Vagina (tissue), 2 donors: Measurements from ENCODE around the gene TRIM31.

ENCODE experiments used
- POLR2A ChIP-seq, 2 donors: fragments of 450-650 bp; IDR thresholded peaks; one replicate each; pipeline ENCODE4 v1.6.1; 2017; ENCODE audit warnings: antibody characterized with exemption in 2 of 2, mild to moderate bottlenecking in 2 of 2, moderate library complexity in 2 of 2
- TF ChIP-seq, protein P1 (sequence below), 3 experiments: fragments of 450-650 bp in 2 of 3; fragments of 200-600 bp in 1 of 3; sonication (generic) in 1 of 3; IDR thresholded peaks; one replicate each; pipeline ENCODE4 v1.5.1; 2017 to 2019; ENCODE audit warnings: antibody characterized with exemption in 3 of 3, mild to moderate bottlenecking in 2 of 3, moderate library complexity in 2 of 3

DNA sequence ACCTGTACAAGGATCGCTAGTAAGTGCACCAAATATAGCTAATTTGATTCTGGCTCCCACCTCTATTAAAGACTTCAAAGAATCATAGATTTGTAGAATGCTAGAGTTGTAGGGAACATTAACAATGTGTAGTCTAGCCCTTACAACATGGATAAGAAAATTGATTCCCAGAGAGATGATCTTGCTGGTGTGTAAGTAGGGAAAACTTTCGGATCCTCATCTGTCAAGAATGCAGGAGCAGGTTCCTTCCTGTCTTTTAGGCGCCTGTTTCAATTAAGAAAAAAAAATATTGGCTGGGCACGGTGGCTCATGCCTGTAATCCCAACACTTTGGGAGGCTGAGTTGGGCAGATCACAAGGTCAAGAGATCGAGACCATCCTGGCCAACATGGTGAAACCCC is 25.0 kb downstream of the TRIM31 start:
- TF ChIP-seq, protein P1, sequence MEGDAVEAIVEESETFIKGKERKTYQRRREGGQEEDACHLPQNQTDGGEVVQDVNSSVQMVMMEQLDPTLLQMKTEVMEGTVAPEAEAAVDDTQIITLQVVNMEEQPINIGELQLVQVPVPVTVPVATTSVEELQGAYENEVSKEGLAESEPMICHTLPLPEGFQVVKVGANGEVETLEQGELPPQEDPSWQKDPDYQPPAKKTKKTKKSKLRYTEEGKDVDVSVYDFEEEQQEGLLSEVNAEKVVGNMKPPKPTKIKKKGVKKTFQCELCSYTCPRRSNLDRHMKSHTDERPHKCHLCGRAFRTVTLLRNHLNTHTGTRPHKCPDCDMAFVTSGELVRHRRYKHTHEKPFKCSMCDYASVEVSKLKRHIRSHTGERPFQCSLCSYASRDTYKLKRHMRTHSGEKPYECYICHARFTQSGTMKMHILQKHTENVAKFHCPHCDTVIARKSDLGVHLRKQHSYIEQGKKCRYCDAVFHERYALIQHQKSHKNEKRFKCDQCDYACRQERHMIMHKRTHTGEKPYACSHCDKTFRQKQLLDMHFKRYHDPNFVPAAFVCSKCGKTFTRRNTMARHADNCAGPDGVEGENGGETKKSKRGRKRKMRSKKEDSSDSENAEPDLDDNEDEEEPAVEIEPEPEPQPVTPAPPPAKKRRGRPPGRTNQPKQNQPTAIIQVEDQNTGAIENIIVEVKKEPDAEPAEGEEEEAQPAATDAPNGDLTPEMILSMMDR (IDR thresholded peaks at IDR 0.05): no peak
- no peak for TF ChIP-seq POLR2A (IDR thresholded peaks at IDR 0.05)
